K562 treated with DMSO at 1 percent for 24 hours (cell line): ENCODE data around the gene BID. TPM values are rescaled to one million over a fixed set of nuclear protein-coding genes. Genes with fewer than 3 reads are reported as not detected.

Experiments used
- total RNA-seq: library from RNA; unstranded; fragments of 300-600 nt; gene quantifications from 2 replicates; pipeline ENCODE4 v1.2.3, GENCODE V29; 2022; ENCODE audit warnings: low read depth; ENCODE audit not compliant: insufficient read depth

The BID gene
- 68.9 and 93.9 TPM in 2 replicates for total RNA-seq

DNA sequence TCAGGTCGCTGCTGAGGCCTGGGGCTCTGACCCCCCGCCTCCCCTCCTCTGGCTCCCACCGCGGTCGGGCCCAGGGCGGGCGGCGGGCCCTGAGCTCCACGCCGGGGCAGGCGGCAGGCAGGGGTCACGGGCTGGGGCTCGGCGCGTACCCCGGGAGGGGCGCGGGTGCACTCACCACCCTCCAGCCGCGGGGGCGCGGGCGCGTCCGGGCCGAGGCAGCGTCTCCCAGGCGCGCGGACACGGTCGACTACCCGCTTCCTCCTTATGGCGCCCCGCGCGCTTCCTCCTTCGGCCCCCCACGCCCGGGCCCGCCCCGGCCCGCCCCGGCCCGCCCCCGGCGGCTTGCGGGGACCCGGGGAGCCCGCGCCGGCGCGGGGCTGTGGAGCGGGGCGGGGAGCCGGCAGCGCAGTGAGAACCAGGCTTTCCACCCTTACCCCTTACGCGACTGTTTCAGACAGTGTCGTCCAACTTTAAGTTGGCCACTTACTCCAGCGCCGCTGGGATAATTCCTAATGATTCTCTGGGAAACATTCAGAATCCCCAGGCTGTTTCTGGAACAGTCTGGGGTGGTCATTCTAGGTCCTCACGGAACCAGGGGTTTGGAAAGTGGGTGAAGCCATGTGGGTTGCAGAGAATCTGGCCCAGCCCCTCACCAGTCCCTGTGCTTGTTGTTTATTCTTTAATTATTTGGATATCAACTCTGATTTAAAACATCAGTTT, at the start of gene BID:
Gene BID, minus strand, starts transcription at position 264 of the 720 bp plus-strand sequence. CDS start 24,353 bp downstream, outside the sequence.

Other genes with a start within 250 kb of the BID start
- 0.23 TPM in 1 of 2 replicates, not detected in the other for gene SLC25A18, start 211.0 kb downstream of the BID start, total RNA-seq
- 204 and 217 TPM in 2 replicates for gene ATP6V1E1, start 145.7 kb downstream of the BID start, total RNA-seq
- gene BCL2L13, start 135.7 kb downstream of the BID start, total RNA-seq, result 40.6 and 46.7 TPM in 2 replicates